Tibial artery (tissue), 4 donors: Measurements from ENCODE around the gene STK31.
A peak's percentile ranks its signal among the peaks of the same experiment; 100 is the strongest.
"Not testable (repeated sequence)": the region's sequence is repeated elsewhere in the genome, so short reads cannot be mapped to it uniquely, and the experiment has no call there.

Source experiments
- DNase-seq, 2 donors: peaks; one replicate each; pipeline ENCODE4 v3.0.0-alpha.2; 2019
- H3K27ac ChIP-seq, 2 donors: fragments of 200-600 bp; sonication (generic) in 1 of 2; 1 replicate in 1 of 2; 2 replicates in 1 of 2; pipeline ENCODE4 v1.5.1; 2018 to 2019; ENCODE audit warnings: mild to moderate bottlenecking in 1 of 2
- H3K27me3 ChIP-seq, 2 donors: fragments of 200-600 bp; sonication (generic) in 1 of 2; one replicate each; pipeline versions ENCODE4 v1.5.1 to v1.6.0; 2016 to 2019
- H3K36me3 ChIP-seq, 3 donors: fragments of 200-600 bp; sonication (generic) in 2 of 3; one replicate each; pipeline ENCODE4 v1.5.1; 2016 to 2019; ENCODE audit warnings: mild to moderate bottlenecking in 2 of 3
- H3K4me1 ChIP-seq, 4 donors: fragments of 200-600 bp; sonication (generic) in 2 of 4; 1 replicate in 3 of 4; 2 replicates in 1 of 4; pipeline ENCODE4 v1.5.1; 2016 to 2019
- H3K4me3 ChIP-seq, 2 donors: fragments of 200-600 bp; sonication (generic) in 1 of 2; 1 replicate in 1 of 2; 2 replicates in 1 of 2; pipeline ENCODE4 v1.5.1; 2018 to 2019; ENCODE audit warnings: mild to moderate bottlenecking in 2 of 2
- H3K9me3 ChIP-seq, 3 donors: fragments of 200-600 bp; sonication (generic) in 1 of 3; one replicate each; pipeline ENCODE4 v1.5.1; 2016 to 2019
- CTCF ChIP-seq, 2 experiments: fragments of 200-600 bp in 1 of 2; fragments of 450-650 bp in 1 of 2; IDR thresholded peaks; one replicate each; pipeline ENCODE4 v1.5.1; 2017 to 2019; ENCODE audit warnings: antibody characterized with exemption in 2 of 2, mild to moderate bottlenecking in 1 of 2, moderate library complexity in 1 of 2
- intact Hi-C: fragments of 100-400 bp; cut with DNase I; formaldehyde crosslinking; loops from one replicate; pipeline ENCODE4 v1.15.0; 2023; ENCODE audit warnings: low total_unique reads

The STK31 gene

GRCh38 chr7:23863209-23863787 lies 153.3 kb downstream of the STK31 start:
- Histone ChIP-seq H3K36me3 (no peaks in the 10 kb centered on the region), H3K4me3 (no peak overlapping the region), H3K4me1 (no peaks in the 10 kb centered on the region), H3K27me3 (no peaks in the 10 kb centered on the region), H3K9me3 (no peaks in the 10 kb centered on the region), H3K27ac (no peak overlapping the region)
- no peak for DNase-seq
- intact Hi-C loops = no loop called here
- peak in 1 of 2 experiments; percentile 9 for TF ChIP-seq CTCF (IDR thresholded peaks at IDR 0.05)

GRCh38 chr7:23864973-23865372 lies 155.0 kb downstream of the STK31 start:
- intact Hi-C loops = no loop called here
- no peak for DNase-seq
- H3K27ac ChIP-seq = no peak overlapping the region
- no peaks in the 10 kb centered on the region for H3K27me3 ChIP-seq
- TF ChIP-seq CTCF (IDR thresholded peaks at IDR 0.05) = no peak
- H3K4me1 ChIP-seq = no peaks in the 10 kb centered on the region
- H3K9me3 ChIP-seq = no peaks in the 10 kb centered on the region
- H3K4me3 ChIP-seq = no peak overlapping the region
- H3K36me3 ChIP-seq = no peaks in the 10 kb centered on the region

GRCh38 chr7:23873306-23873705 lies 163.3 kb downstream of the STK31 start:
- no peaks in the 10 kb centered on the region for H3K9me3 ChIP-seq
- H3K36me3 ChIP-seq = no peaks in the 10 kb centered on the region
- no peak overlapping the region for H3K27ac ChIP-seq
- no peak for DNase-seq
- H3K4me3 ChIP-seq = no peak overlapping the region
- intact Hi-C loops = no loop called here
- H3K4me1 ChIP-seq = no peaks in the 10 kb centered on the region
- no peak for TF ChIP-seq CTCF (IDR thresholded peaks at IDR 0.05)
- no peaks in the 10 kb centered on the region for H3K27me3 ChIP-seq

- intact Hi-C loops = not testable (repeated sequence)
Observed at GRCh38 chr7:23876526-23876925, 166.5 kb downstream of the STK31 start.

More at GRCh38 chr7:23876526-23876925, 166.5 kb downstream of the STK31 start:
- H3K4me3 ChIP-seq, H3K4me1 ChIP-seq, DNase-seq, H3K27ac ChIP-seq, H3K9me3 ChIP-seq, H3K36me3 ChIP-seq, H3K27me3 ChIP-seq: not testable (repeated sequence)
